Transverse colon (tissue), 4 donors: ENCODE data around the gene FLVCR2. TPM values are rescaled to one million over a fixed set of nuclear protein-coding genes. Genes with fewer than 3 reads are reported as not detected.

ENCODE experiments used
- DNase-seq: peaks from one replicate; pipeline ENCODE4 v3.0.0-alpha.2; 2019
- H3K27ac ChIP-seq, 4 donors: fragments of 200-600 bp; sonication (generic); 2 replicates each; pipeline ENCODE4 v1.5.1; 2016 to 2018; ENCODE audit warnings: inconsistent platforms in 4 of 4
- H3K27me3 ChIP-seq: fragments of 200-600 bp; sonication (generic); 2 replicates; pipeline ENCODE4 v1.5.1; 2017; ENCODE audit warnings: inconsistent platforms
- H3K36me3 ChIP-seq, 4 donors: fragments of 200-600 bp; sonication (generic); 2 replicates each; pipeline ENCODE4 v1.5.1; 2017 to 2019; ENCODE audit warnings: inconsistent platforms in 4 of 4
- H3K4me1 ChIP-seq, 4 donors: fragments of 200-600 bp; sonication (generic); 2 replicates each; pipeline ENCODE4 v1.5.1; 2017 to 2020; ENCODE audit warnings: inconsistent platforms in 4 of 4
- H3K4me3 ChIP-seq, 4 donors: fragments of 200-600 bp; sonication (generic); 1 replicate in 1 of 4; 2 replicates in 3 of 4; pipeline versions ENCODE4 v1.5.1 to v1.6.1; 2017 to 2019; ENCODE audit warnings: inconsistent platforms in 4 of 4
- H3K9me3 ChIP-seq, 2 donors: fragments of 200-600 bp; sonication (generic); 2 replicates each; pipeline ENCODE4 v1.5.1; 2017 to 2019; ENCODE audit warnings: inconsistent platforms in 2 of 2
- CTCF ChIP-seq, 5 experiments: fragments of 200-600 bp in 3 of 5; fragments of 450-650 bp in 2 of 5; sonication (generic) in 3 of 5; IDR thresholded peaks; 1 replicate in 2 of 5; 2 replicates in 3 of 5; pipeline ENCODE4 v1.5.1; 2016 to 2017; ENCODE audit warnings: antibody characterized with exemption in 5 of 5, inconsistent platforms in 3 of 5, mild to moderate bottlenecking in 2 of 5, moderate library complexity in 1 of 5
- EP300 ChIP-seq: sonication (generic); formaldehyde crosslinking; IDR thresholded peaks from one replicate; pipeline ENCODE4 v1.6.1; 2017; ENCODE audit warnings: antibody characterized with exemption, low read depth
- POLR2A ChIP-seq: fragments of 450-650 bp; IDR thresholded peaks from one replicate; pipeline ENCODE4 v1.6.1; 2016; ENCODE audit warnings: antibody characterized with exemption, mild to moderate bottlenecking, moderate library complexity
- POLR2AphosphoS5 ChIP-seq, 3 donors: sonication (generic); formaldehyde crosslinking; IDR thresholded peaks; one replicate each; pipeline ENCODE4 v1.6.1; 2016; ENCODE audit warnings: antibody characterized with exemption in 3 of 3
- WGBS, 2 donors: methylation state at CpG; one replicate each; pipeline ENCODE4 v1.1.5; 2018; ENCODE audit warnings: low coverage in 1 of 2; 5-methylcytosine and 5-hydroxymethylcytosine counted together
- in situ Hi-C, 4 donors: fragments of 200-750 bp; cut with MboI; loops; one replicate each; pipeline versions ENCODE4 v1.15.0 to v1.15.1; 2017; ENCODE audit warnings: low sequenced_read_pairs in 3 of 4, low pct_ligation_motif_present in 1 of 4, low pct_unique_long_range_greater_than_20kb in 1 of 4
- intact Hi-C: fragments of 100-400 bp; cut with DNase I; formaldehyde crosslinking; loops from one replicate; pipeline ENCODE4 v1.15.1; 2023; ENCODE audit warnings: low total_unique reads
- total RNA-seq, 4 donors: library from RNA; depleted of rRNA; stranded (reverse); fragments of >200 nt; gene quantifications; one replicate each; pipeline ENCODE4 v1.1.0, GENCODE V29; 2016

FLVCR2 gene
- total RNA-seq = 10 to 100 TPM in 3 of 4 donors, 1 to 10 TPM in 1; 6.2 to 54.5 (median 45.0) TPM

- Histone ChIP-seq H3K4me3 (peak within 1 kb of the TSS; percentile 43 to 70 (median 47)), H3K4me1 (peaks cover 0 to 33% (median 23%) of the 10 kb centered on the region in 4 donors), H3K27ac (peak within 1 kb of the TSS; percentile 83 to 89 (median 88)), H3K36me3 (no peaks in the 10 kb centered on the region), H3K27me3 (no peaks in the 10 kb centered on the region), H3K9me3 (no peaks in the 10 kb centered on the region)
- peak; percentile 91 for DNase-seq
- in situ Hi-C loops = loop anchor here in 3 of 4 donors (5.0 kb wide), 1 partner anchor 74 kb away; no protein-coding TSS in a partner anchor
- intact Hi-C loops = loop anchor here (2.0 kb wide), 1 partner anchor 77 kb away; no protein-coding TSS in a partner anchor
- 0% methylated on average over 35 of the region's 49 CpGs; no CpG with 5 or more reads in 1 of the 2 donors for WGBS, 2 donors
- TF ChIP-seq CTCF (IDR thresholded peaks at IDR 0.05) (no peak), POLR2AphosphoS5 (IDR thresholded peaks at IDR 0.05) (peak; percentile 75 to 88 (median 83)), EP300 (no peak), POLR2A (peak; percentile 76)
Measured at GRCh38 chr14:75578102-75578785, at the start of gene FLVCR2. Gene FLVCR2 (plus strand): TSS chr14:75578620. CDS start chr14:75578973, 353 bp downstream.

GRCh38 chr14:75531256-75531655 is 47.2 kb upstream of the FLVCR2 start:
- Histone ChIP-seq H3K9me3 (no peaks in the 10 kb centered on the region), H3K27ac (no peak overlapping the region), H3K27me3 (no peaks in the 10 kb centered on the region), H3K4me1 (peaks cover 0 to 5% (median 2%) of the 10 kb centered on the region in 4 donors), H3K4me3 (no peak overlapping the region), H3K36me3 (no peaks in the 10 kb centered on the region)
- TF ChIP-seq POLR2A (no peak), CTCF (IDR thresholded peaks at IDR 0.05) (no peak), EP300 (no peak), POLR2AphosphoS5 (IDR thresholded peaks at IDR 0.05) (no peak)
- intact Hi-C loops = no loop called here
- no peak for DNase-seq
- in situ Hi-C loops = no loop called here
- WGBS, 2 donors = 66 to 91% methylated on average over 2 to 3 of the region's 3 CpGs

GRCh38 chr14:75531660-75532317 is 46.6 kb upstream of the FLVCR2 start:
- H3K27me3 ChIP-seq = no peaks in the 10 kb centered on the region
- intact Hi-C loops = no loop called here
- TF ChIP-seq EP300 (no peak), POLR2AphosphoS5 (IDR thresholded peaks at IDR 0.05) (no peak), POLR2A (no peak), CTCF (IDR thresholded peaks at IDR 0.05) (no peak)

GRCh38 chr14:75533791-75534555 is 44.4 kb upstream of the FLVCR2 start:
- 54 to 71% methylated on average over 4 to 5 of the region's 5 CpGs for WGBS, 2 donors
- in situ Hi-C loops = no loop called here

More at GRCh38 chr14:75531660-75532317, 46.6 kb upstream of the FLVCR2 start:
- peaks cover 0 to 11% (median 3%) of the 10 kb centered on the region in 4 donors for H3K4me1 ChIP-seq
- no peak overlapping the region for H3K4me3 ChIP-seq
- in situ Hi-C loops = no loop called here
- DNase-seq = no peak
- H3K9me3 ChIP-seq = no peaks in the 10 kb centered on the region
- H3K27ac ChIP-seq = no peak overlapping the region
- 70 to 75% methylated on average over 5 of the region's 5 CpGs for WGBS, 2 donors
- no peaks in the 10 kb centered on the region for H3K36me3 ChIP-seq

More at GRCh38 chr14:75533791-75534555, 44.4 kb upstream of the FLVCR2 start:
- peaks cover 0 to 11% (median 3%) of the 10 kb centered on the region in 4 donors for H3K4me1 ChIP-seq
- peak overlapping the region in 1 of 4 donors; percentile 60 for H3K27ac ChIP-seq
- no peaks in the 10 kb centered on the region for H3K36me3 ChIP-seq
- TF ChIP-seq POLR2A (no peak), EP300 (no peak), CTCF (IDR thresholded peaks at IDR 0.05) (no peak), POLR2AphosphoS5 (IDR thresholded peaks at IDR 0.05) (no peak)
- intact Hi-C loops = no loop called here
- H3K4me3 ChIP-seq = no peak overlapping the region
- no peak for DNase-seq
- H3K9me3 ChIP-seq = no peaks in the 10 kb centered on the region
- no peaks in the 10 kb centered on the region for H3K27me3 ChIP-seq
